HepG2 (cell line): Measurements from ENCODE around the gene HES3. TPM values are rescaled to one million over a fixed set of nuclear protein-coding genes. Genes with fewer than 3 reads are reported as not detected.

Experiments
- ARNT2 ChIP-seq: sonication (generic); formaldehyde crosslinking; IDR thresholded peaks from 2 replicates; pipeline ENCODE4 v1.8.0; 2022; ENCODE audit warnings: mild to moderate bottlenecking, low read depth, missing genetic modification reagents, moderate library complexity
- ASH2L ChIP-seq: fragments of 300-600, 200-600 bp; sonication (generic); IDR thresholded peaks from 2 replicates; pipeline ENCODE4 v1.7.0; 2017; ENCODE audit warnings: low read depth, mild to moderate bottlenecking, moderate library complexity, mixed read lengths, low read length; ENCODE audit not compliant: insufficient read length
- ESRRA ChIP-seq: sonication (generic); formaldehyde crosslinking; IDR thresholded peaks from 2 replicates; pipeline ENCODE4 v1.5.1; 2020; ENCODE audit warnings: mild to moderate bottlenecking, low read depth, missing genetic modification reagents
- IKZF4 ChIP-seq: sonication (generic); formaldehyde crosslinking; IDR thresholded peaks from 2 replicates; pipeline ENCODE4 v1.5.1; 2020; ENCODE audit warnings: borderline replicate concordance, mild to moderate bottlenecking, low read depth, missing genetic modification reagents; ENCODE audit errors: not compliant biosample characterization
- MAFG ChIP-seq: sonication (generic); formaldehyde crosslinking; IDR thresholded peaks from 2 replicates; pipeline ENCODE4 v1.5.1; 2020; ENCODE audit warnings: mild to moderate bottlenecking, missing genetic modification reagents
- MIXL1 ChIP-seq: IDR thresholded peaks from 2 replicates; pipeline ENCODE4 v1.6.1; 2016
- MTF1 ChIP-seq: sonication (generic); formaldehyde crosslinking; IDR thresholded peaks from 2 replicates; pipeline ENCODE4 v1.5.0; 2020; ENCODE audit warnings: missing genetic modification reagents
- MXD4 ChIP-seq: IDR thresholded peaks from 2 replicates; pipeline ENCODE4 v1.6.1; 2016; ENCODE audit warnings: mild to moderate bottlenecking, missing biosample characterization, missing genetic modification reagents
- NFIC ChIP-seq: IDR thresholded peaks from 2 replicates; pipeline ENCODE4 v1.6.1; 2012; ENCODE audit warnings: mild to moderate bottlenecking, low read length, inconsistent platforms
- NFYB ChIP-seq: sonication (generic); formaldehyde crosslinking; IDR thresholded peaks from 2 replicates; pipeline ENCODE4 v1.4.0; 2020; ENCODE audit warnings: missing genetic modification reagents
- NR2F6 ChIP-seq, 2 experiments: IDR thresholded peaks; 2 replicates each; pipeline ENCODE4 v1.6.1; 2016; ENCODE audit warnings: antibody characterized with exemption in 1 of 2, mild to moderate bottlenecking in 1 of 2
- PHF20 ChIP-seq: sonication (generic); formaldehyde crosslinking; IDR thresholded peaks from 2 replicates; pipeline ENCODE4 v1.5.0; 2020; ENCODE audit warnings: mild to moderate bottlenecking, missing genetic modification reagents
- SOX5 ChIP-seq: IDR thresholded peaks from 2 replicates; pipeline ENCODE4 v1.6.1; 2016; ENCODE audit warnings: borderline replicate concordance
- SP140L ChIP-seq: sonication (generic); formaldehyde crosslinking; IDR thresholded peaks from 2 replicates; pipeline ENCODE4 v1.4.0; 2020; ENCODE audit warnings: missing genetic modification reagents, borderline replicate concordance
- YEATS2 ChIP-seq: sonication (generic); formaldehyde crosslinking; IDR thresholded peaks from 2 replicates; pipeline ENCODE4 v1.4.0; 2020; ENCODE audit warnings: missing genetic modification reagents, borderline replicate concordance
- ZBTB38 ChIP-seq: sonication (generic); formaldehyde crosslinking; IDR thresholded peaks from 2 replicates; pipeline ENCODE4 v1.5.1; 2020; ENCODE audit warnings: mild to moderate bottlenecking, missing genetic modification reagents
- ZFX ChIP-seq: sonication (generic); formaldehyde crosslinking; IDR thresholded peaks from 2 replicates; pipeline ENCODE4 v1.4.0; 2020; ENCODE audit warnings: mild to moderate bottlenecking, low read depth, missing genetic modification reagents, moderate library complexity
- ZMAT3 ChIP-seq: sonication (generic); formaldehyde crosslinking; conservative IDR thresholded peaks from 2 replicates; pipeline ENCODE4 v1.7.0; 2021; ENCODE audit warnings: missing genetic modification reagents
- ZNF674 ChIP-seq: sonication (generic); formaldehyde crosslinking; IDR thresholded peaks from 2 replicates; pipeline ENCODE4 v1.5.0; 2020; ENCODE audit warnings: low read depth, mild to moderate bottlenecking, missing genetic modification reagents
- polyA plus RNA-seq, 8 experiments: library from polyadenylated mRNA; depleted of rRNA in 3 of 8; stranded (reverse) in 7 of 8; unstranded in 1 of 8; fragments of >200 nt; fragmentation: Illumina TruSeq in 4 of 8; extraction: Trizol in 4 of 8; gene quantifications; 2 replicates each; pipeline versions ENCODE4 v1.2.1 to v1.2.3, GENCODE V29; 2011 to 2016; ENCODE audit warnings: low read depth in 4 of 8, missing spikeins in 1 of 8, mixed read lengths in 1 of 8; ENCODE audit not compliant: insufficient read depth in 1 of 8
- total RNA-seq, 5 experiments: library from RNA; depleted of rRNA; stranded (reverse); fragments of >200 nt; fragmentation: Illumina TruSeq; extraction: Trizol; gene quantifications; 2 replicates each; pipeline ENCODE4 v1.2.3, GENCODE V29; 2016; ENCODE audit warnings: low read depth in 1 of 5
- TF ChIP-seq, protein P1 (sequence below): sonication (generic); formaldehyde crosslinking; IDR thresholded peaks from 2 replicates; pipeline ENCODE4 v1.5.0; 2020; ENCODE audit warnings: missing genetic modification reagents
- TF ChIP-seq, protein P2 (sequence below): sonication (generic); formaldehyde crosslinking; IDR thresholded peaks from 2 replicates; pipeline ENCODE4 v1.8.0; 2022; ENCODE audit warnings: missing genetic modification reagents, low read depth, mild to moderate bottlenecking, borderline replicate concordance
- TF ChIP-seq, protein P3 (sequence below): sonication (generic); formaldehyde crosslinking; conservative IDR thresholded peaks from 2 replicates; pipeline ENCODE4 v1.4.0; 2020; ENCODE audit warnings: missing genetic modification reagents
- TF ChIP-seq, protein P4 (sequence below): sonication (generic); formaldehyde crosslinking; IDR thresholded peaks from 2 replicates; pipeline ENCODE4 v1.9.0; 2021; ENCODE audit warnings: missing genetic modification reagents, borderline replicate concordance

HES3 gene
- total and polyA plus RNA-seq, 2 of the 13 experiments (the other 11 are each of a cell fraction or from before 2014, with no cell fraction given) = not detected

DNA sequence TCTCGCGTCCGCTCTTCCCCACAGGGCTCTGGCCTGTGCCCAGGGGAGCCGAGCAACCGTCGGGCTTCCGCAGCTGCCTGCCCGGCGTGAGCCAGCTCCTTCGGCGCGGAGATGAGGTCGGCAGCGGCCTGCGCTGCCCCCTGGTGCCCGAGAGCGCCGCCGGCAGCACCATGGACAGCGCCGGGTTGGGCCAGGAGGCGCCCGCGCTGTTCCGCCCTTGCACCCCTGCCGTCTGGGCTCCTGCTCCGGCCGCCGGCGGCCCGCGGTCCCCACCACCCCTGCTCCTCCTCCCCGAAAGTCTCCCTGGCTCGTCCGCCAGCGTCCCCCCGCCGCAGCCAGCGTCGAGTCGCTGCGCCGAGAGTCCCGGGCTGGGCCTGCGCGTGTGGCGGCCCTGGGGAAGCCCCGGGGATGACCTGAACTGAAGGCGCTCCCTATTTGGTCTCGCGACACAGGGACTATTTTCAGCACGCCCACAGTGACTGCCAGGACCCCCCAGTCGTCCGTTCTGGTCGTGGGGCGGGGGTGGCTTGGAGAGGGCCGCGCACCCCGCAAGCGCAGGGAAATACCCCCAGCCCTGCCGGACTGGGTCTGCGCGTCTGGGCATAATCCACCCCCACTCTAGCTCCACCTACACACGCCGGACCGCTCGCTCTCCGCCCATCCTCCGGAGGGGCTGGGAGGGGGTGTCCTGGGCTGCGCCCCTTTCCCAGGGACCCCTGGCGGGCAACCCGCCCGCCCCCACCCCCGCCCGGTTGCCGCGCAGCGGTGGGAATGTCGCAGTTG is 1.3 kb downstream of the HES3 start (continued):
- TF ChIP-seq, protein P1, sequence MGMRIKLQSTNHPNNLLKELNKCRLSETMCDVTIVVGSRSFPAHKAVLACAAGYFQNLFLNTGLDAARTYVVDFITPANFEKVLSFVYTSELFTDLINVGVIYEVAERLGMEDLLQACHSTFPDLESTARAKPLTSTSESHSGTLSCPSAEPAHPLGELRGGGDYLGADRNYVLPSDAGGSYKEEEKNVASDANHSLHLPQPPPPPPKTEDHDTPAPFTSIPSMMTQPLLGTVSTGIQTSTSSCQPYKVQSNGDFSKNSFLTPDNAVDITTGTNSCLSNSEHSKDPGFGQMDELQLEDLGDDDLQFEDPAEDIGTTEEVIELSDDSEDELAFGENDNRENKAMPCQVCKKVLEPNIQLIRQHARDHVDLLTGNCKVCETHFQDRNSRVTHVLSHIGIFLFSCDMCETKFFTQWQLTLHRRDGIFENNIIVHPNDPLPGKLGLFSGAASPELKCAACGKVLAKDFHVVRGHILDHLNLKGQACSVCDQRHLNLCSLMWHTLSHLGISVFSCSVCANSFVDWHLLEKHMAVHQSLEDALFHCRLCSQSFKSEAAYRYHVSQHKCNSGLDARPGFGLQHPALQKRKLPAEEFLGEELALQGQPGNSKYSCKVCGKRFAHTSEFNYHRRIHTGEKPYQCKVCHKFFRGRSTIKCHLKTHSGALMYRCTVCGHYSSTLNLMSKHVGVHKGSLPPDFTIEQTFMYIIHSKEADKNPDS (CRISPR knock-in tag) = peak; percentile 83
- peak; percentile 60 for TF ChIP-seq NFYB (CRISPR knock-in tag)
- TF ChIP-seq, protein P2, sequence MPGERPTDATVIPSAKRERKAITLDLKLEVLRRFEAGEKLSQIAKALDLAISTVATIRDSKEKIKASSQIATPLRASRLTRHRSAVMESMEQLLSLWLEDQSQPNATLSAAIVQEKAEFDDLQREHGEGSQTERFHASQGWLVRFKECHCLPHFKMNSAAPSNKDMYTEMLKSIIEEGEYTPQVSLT (CRISPR knock-in tag) = peak; percentile 42; the same call in 1 of the 2 replicates
- peak; percentile 97 for TF ChIP-seq MTF1
- TF ChIP-seq, protein P3, sequence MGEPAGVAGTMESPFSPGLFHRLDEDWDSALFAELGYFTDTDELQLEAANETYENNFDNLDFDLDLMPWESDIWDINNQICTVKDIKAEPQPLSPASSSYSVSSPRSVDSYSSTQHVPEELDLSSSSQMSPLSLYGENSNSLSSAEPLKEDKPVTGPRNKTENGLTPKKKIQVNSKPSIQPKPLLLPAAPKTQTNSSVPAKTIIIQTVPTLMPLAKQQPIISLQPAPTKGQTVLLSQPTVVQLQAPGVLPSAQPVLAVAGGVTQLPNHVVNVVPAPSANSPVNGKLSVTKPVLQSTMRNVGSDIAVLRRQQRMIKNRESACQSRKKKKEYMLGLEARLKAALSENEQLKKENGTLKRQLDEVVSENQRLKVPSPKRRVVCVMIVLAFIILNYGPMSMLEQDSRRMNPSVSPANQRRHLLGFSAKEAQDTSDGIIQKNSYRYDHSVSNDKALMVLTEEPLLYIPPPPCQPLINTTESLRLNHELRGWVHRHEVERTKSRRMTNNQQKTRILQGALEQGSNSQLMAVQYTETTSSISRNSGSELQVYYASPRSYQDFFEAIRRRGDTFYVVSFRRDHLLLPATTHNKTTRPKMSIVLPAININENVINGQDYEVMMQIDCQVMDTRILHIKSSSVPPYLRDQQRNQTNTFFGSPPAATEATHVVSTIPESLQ (CRISPR knock-in tag) = peak; percentile 98
- peak; percentile 98; the same call in 1 of the 2 replicates for TF ChIP-seq SP140L (CRISPR knock-in tag)
- TF ChIP-seq ARNT2 = peak; percentile 99
- peak; percentile 100 for TF ChIP-seq IKZF4 (CRISPR knock-in tag)
- peak; percentile 98 for TF ChIP-seq ZNF674
- TF ChIP-seq NFIC = no peak
- TF ChIP-seq ZFX (CRISPR knock-in tag) = peak; percentile 79
- peak; percentile 100 for TF ChIP-seq ZMAT3 (CRISPR knock-in tag)
- TF ChIP-seq MAFG = no peak
- TF ChIP-seq PHF20 (CRISPR knock-in tag) = peak; percentile 64; the same call in 1 of the 2 replicates
- TF ChIP-seq ASH2L = no peak
- TF ChIP-seq, protein P4, sequence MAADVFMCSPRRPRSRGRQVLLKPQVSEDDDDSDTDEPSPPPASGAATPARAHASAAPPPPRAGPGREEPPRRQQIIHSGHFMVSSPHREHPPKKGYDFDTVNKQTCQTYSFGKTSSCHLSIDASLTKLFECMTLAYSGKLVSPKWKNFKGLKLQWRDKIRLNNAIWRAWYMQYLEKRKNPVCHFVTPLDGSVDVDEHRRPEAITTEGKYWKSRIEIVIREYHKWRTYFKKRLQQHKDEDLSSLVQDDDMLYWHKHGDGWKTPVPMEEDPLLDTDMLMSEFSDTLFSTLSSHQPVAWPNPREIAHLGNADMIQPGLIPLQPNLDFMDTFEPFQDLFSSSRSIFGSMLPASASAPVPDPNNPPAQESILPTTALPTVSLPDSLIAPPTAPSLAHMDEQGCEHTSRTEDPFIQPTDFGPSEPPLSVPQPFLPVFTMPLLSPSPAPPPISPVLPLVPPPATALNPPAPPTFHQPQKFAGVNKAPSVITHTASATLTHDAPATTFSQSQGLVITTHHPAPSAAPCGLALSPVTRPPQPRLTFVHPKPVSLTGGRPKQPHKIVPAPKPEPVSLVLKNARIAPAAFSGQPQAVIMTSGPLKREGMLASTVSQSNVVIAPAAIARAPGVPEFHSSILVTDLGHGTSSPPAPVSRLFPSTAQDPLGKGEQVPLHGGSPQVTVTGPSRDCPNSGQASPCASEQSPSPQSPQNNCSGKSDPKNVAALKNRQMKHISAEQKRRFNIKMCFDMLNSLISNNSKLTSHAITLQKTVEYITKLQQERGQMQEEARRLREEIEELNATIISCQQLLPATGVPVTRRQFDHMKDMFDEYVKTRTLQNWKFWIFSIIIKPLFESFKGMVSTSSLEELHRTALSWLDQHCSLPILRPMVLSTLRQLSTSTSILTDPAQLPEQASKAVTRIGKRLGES (CRISPR knock-in tag) = peak; percentile 97
- peak; percentile 88 for TF ChIP-seq ESRRA (CRISPR knock-in tag)
- peak; percentile 95 for TF ChIP-seq MXD4 (CRISPR knock-in tag)
- no peak for TF ChIP-seq NR2F6 (IDR thresholded peaks at IDR 0.05)
- TF ChIP-seq NR2F6 (CRISPR knock-in tag; IDR thresholded peaks at IDR 0.05) = peak; percentile 77
- TF ChIP-seq YEATS2 = peak; percentile 84
- peak; percentile 78 for TF ChIP-seq SOX5 (CRISPR knock-in tag)
- TF ChIP-seq ZBTB38 (CRISPR knock-in tag) = peak; percentile 96
- TF ChIP-seq MIXL1 (CRISPR knock-in tag) = peak; percentile 93
